Calu3 (cell line): ENCODE measurements around the gene BOK. TPM values are rescaled to one million over a fixed set of nuclear protein-coding genes. Genes with fewer than 3 reads are reported as not detected.

Experiments used
- BruUV-seq: library from RNA; stranded (reverse); fragments of 400-500 nt; replicated peaks from 2 replicates; lab custom pipeline; 2021; lab: Mats Ljungman, UMichigan
- CTCF ChIA-PET: fragments of 300-600 bp; sonication (Branson Sonifier 250); formaldehyde crosslinking; loops from one replicate; lab custom pipeline; 2022; ENCODE audit warnings: antibody characterized with exemption; lab: Charles Lee
- DNase-seq: peaks from one replicate; pipeline ENCODE4 v3.0.0; 2022
- H3K27ac Mint-ChIP-seq: one replicate; pipeline ENCODE4 v1.8.0; 2022; ENCODE audit warnings: mixed read lengths; ENCODE audit not compliant: unreplicated experiment
- H3K27me3 Mint-ChIP-seq: one replicate; pipeline ENCODE4 v1.8.0; 2022; ENCODE audit warnings: mixed read lengths; ENCODE audit not compliant: unreplicated experiment
- H3K36me3 Mint-ChIP-seq: one replicate; pipeline ENCODE4 v1.8.0; 2022; ENCODE audit warnings: mild to moderate bottlenecking, moderate library complexity, mixed read lengths; ENCODE audit not compliant: insufficient read depth, unreplicated experiment
- H3K4me1 Mint-ChIP-seq: one replicate; pipeline ENCODE4 v1.8.0; 2022; ENCODE audit warnings: mild to moderate bottlenecking, low read depth, mixed read lengths; ENCODE audit not compliant: unreplicated experiment
- H3K4me3 Mint-ChIP-seq: one replicate; pipeline ENCODE4 v1.8.0; 2022; ENCODE audit warnings: mild to moderate bottlenecking, low read depth, moderate library complexity, mixed read lengths; ENCODE audit not compliant: unreplicated experiment
- H3K9me3 Mint-ChIP-seq: one replicate; pipeline ENCODE4 v1.8.0; 2022; ENCODE audit warnings: low read depth, mixed read lengths; ENCODE audit not compliant: unreplicated experiment
- intact Hi-C: fragments of 100-400 bp; cut with micrococcal nuclease; formaldehyde crosslinking; loops from one replicate; pipeline ENCODE4 v1.10.0; 2022; ENCODE audit not compliant: unreplicated experiment
- total RNA-seq: library from RNA; stranded (reverse); gene quantifications from 2 replicates; pipeline ENCODE4 v1.2.3, GENCODE V29; 2022
- TF ChIP-seq, protein P1 (sequence below): fragments of 200-600 bp; IDR thresholded peaks from one replicate; pipeline ENCODE4 v1.8.0; 2022; ENCODE audit warnings: antibody characterized with exemption; ENCODE audit not compliant: unreplicated experiment

The BOK gene
- total RNA-seq, 1 experiment from 2014 or later: 30.1 TPM

GRCh38 chr2:241592126-241592845 lies 33.7 kb downstream of the BOK start:
- no peak for DNase-seq
- H3K27ac Mint-ChIP-seq: no peak overlapping the region
- no peak overlapping the region for H3K4me3 Mint-ChIP-seq
- no TSS peak for BruUV-seq
- no peaks in the 10 kb centered on the region for H3K27me3 Mint-ChIP-seq
- peaks cover 22% of the 10 kb centered on the region for H3K36me3 Mint-ChIP-seq
- TF ChIP-seq, protein P1, sequence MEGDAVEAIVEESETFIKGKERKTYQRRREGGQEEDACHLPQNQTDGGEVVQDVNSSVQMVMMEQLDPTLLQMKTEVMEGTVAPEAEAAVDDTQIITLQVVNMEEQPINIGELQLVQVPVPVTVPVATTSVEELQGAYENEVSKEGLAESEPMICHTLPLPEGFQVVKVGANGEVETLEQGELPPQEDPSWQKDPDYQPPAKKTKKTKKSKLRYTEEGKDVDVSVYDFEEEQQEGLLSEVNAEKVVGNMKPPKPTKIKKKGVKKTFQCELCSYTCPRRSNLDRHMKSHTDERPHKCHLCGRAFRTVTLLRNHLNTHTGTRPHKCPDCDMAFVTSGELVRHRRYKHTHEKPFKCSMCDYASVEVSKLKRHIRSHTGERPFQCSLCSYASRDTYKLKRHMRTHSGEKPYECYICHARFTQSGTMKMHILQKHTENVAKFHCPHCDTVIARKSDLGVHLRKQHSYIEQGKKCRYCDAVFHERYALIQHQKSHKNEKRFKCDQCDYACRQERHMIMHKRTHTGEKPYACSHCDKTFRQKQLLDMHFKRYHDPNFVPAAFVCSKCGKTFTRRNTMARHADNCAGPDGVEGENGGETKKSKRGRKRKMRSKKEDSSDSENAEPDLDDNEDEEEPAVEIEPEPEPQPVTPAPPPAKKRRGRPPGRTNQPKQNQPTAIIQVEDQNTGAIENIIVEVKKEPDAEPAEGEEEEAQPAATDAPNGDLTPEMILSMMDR: no peak
- no peaks in the 10 kb centered on the region for H3K9me3 Mint-ChIP-seq
- intact Hi-C loops: no loop called here
- H3K4me1 Mint-ChIP-seq: no peaks in the 10 kb centered on the region
- CTCF ChIA-PET: interaction anchor here (1.6 kb wide), 1 partner anchor 29 kb away, joined by 5 read pairs; no protein-coding TSS in a partner anchor

DNA sequence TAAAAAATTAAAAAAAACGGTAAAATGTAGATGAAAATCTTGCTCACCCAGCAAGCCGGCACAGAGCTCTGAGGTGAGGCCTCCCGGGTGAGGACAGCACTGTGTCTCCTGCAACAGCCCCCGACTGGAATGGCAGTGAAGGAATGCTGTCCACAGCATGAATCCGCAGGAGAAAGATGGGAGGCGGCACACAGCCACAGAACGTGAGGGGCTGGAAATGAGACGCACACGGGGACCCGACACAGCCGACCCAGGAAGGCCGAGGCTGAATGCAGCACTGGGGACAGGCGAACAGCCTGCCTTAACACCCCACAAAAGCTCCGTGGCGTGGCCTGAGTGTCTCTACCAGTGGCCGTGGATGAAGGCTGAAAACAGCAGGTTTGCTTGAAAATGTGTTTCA lies 34.7 kb downstream of the BOK start:
- Mint-ChIP-seq H3K4me1 (no peaks in the 10 kb centered on the region), H3K27me3 (no peaks in the 10 kb centered on the region), H3K36me3 (peaks cover 24% of the 10 kb centered on the region), H3K9me3 (no peaks in the 10 kb centered on the region), H3K27ac (no peak overlapping the region), H3K4me3 (no peak overlapping the region)
- CTCF ChIA-PET: no interaction called here
- TF ChIP-seq, protein P1: no peak
- BruUV-seq: no TSS peak
- intact Hi-C loops: no loop called here
- DNase-seq: no peak

DNA sequence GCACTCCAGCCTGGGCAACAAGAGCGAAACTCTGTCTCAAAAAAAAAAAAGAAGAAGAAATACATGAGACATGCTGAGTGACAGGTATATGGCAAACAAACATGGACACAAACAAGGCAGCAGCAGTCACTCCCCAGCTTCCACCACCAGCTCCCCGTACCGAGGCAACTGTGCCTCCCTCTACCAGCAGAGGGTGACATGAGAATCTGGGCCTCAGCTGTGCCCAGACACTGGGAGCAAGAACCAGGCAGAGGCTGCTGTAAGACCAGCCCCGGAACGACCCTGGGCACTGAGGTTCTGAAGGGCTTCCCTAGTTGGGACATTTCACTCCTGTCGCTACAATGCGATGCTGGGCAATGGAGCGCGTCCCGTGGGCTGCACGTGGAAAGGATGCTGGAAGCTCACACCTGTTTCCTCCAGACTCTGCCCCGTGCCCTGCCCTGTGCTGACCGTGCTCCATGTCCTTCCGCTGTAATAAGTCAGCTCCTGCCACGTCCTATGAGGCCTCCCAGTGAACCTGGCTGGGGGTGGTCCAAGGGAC lies 37.1 kb downstream of the BOK start:
- Mint-ChIP-seq H3K4me3 (no peak overlapping the region), H3K27me3 (no peaks in the 10 kb centered on the region), H3K4me1 (no peaks in the 10 kb centered on the region), H3K9me3 (no peaks in the 10 kb centered on the region), H3K36me3 (peaks cover 29% of the 10 kb centered on the region), H3K27ac (no peak overlapping the region)
- no TSS peak for BruUV-seq
- intact Hi-C loops: loop anchor here (5.0 kb wide), 1 partner anchor 88 kb away; the partner anchor contains the start of gene STK25
- DNase-seq: no peak
- TF ChIP-seq, protein P1: no peak
- CTCF ChIA-PET: no interaction called here

- CTCF ChIA-PET: interaction anchor here (1.3 to 1.5 kb wide), 2 partner anchors 13 to 39 kb away, joined by 4 to 9 read pairs; partner anchors contain the start of gene BOK
- DNase-seq: no peak
- Mint-ChIP-seq H3K4me1 (no peaks in the 10 kb centered on the region), H3K4me3 (no peak overlapping the region), H3K36me3 (peaks cover 32% of the 10 kb centered on the region), H3K27me3 (no peaks in the 10 kb centered on the region), H3K27ac (no peak overlapping the region), H3K9me3 (no peaks in the 10 kb centered on the region)
- TF ChIP-seq, protein P1: no peak
- intact Hi-C loops: loop anchor here (5.0 kb wide), 1 partner anchor 90 kb away; the partner anchor contains the start of gene STK25
- BruUV-seq: no TSS peak
Measured at GRCh38 chr2:241597561-241597960, 39.0 kb downstream of the BOK start.
